Inferior parietal cortex (tissue), 1 donor: Measurements from ENCODE around the gene YIF1A.

Source experiments
- DNase-seq: peaks from one replicate; pipeline ENCODE4 v3.0.0-alpha.2; 2016; ENCODE audit errors: extremely low spot score

Gene YIF1A

DNA sequence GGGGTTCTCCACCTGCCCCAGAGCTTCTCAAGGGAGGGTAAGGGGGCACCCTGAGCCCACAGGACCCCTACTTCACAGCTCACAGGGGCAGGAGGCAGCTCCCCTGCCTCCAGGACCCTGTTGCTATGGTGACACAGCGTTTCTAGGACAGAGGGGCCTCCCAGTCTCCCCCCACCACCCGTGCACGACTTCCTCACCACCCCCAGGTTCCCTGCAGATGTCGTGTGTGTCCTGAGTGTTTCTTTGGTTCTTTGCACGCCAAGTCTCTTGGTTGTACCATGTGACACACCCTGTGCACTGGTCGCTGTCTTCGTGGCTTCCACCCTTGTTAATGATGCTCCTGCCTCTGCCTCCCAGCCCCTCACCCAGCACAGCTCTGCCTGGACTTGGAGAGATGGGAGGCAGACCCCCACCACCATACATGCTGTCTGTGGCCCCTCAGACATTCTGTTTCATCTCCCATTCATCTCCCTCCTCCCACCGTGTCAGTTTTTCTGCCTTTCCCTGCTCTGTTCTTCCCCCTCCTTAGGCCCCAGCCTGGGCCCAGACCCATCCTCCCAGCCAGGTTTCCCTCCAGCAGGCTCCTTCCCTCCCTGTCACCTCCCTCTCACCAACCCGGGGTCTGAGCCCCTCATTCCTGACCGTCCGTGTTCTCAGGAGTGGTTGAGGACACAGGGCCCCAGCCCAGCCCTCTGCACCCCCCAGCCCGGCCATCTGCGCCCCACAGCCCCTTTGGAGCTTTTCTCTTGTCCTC lies 45.0 kb downstream of the YIF1A start:
- DNase-seq: no peak

DNA sequence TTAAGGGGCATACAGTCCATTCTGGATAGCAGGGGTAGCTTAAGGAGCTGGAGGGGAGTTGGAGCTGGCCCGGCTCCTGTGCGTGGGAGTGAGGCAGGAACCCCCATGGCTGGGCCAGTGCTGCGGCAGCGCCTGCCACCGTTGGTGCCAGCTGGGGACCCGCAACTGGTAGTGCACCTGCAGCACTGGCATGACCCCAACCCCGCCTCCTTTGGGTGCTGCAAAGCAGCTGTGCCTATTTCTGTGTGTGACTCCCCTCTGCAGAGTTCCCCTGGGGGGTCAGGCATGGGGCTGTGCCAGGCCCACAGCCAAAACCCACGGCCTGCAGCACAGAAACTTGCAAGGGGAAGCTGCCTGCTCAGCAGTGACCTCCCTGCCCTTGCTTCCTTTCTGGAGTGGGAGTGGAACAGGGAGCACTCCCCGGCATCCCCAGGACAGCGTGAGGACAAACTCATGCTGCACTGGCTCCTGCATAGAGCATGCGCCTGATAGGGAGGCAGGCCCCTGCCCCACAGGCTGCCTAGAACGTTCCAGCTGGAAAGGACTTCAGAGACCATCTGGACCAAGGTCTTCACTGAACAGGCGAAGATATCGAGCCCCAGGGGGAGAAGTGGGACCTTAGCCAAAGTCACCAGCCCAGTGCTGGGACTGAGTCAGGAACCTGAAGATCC lies 46.7 kb downstream of the YIF1A start:
- no peak for DNase-seq

DNA sequence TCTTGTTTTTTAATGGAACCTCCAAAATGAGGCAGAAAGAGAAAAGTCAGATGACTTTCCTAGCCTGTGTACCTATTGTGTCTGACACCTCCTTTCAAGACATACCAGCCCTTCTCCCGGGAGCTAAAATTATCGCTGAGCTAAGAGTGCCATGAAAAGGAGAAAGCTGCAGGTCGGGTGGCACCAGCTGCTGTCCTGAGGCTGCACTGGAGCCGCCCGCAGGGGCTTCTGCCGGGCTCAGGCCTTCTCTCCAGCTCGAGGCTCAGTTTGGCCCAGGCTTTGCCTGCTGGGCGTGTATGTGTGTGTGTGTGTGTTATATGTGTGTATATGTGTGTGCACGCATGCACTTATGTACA lies 48.2 kb downstream of the YIF1A start:
- no peak for DNase-seq

DNA sequence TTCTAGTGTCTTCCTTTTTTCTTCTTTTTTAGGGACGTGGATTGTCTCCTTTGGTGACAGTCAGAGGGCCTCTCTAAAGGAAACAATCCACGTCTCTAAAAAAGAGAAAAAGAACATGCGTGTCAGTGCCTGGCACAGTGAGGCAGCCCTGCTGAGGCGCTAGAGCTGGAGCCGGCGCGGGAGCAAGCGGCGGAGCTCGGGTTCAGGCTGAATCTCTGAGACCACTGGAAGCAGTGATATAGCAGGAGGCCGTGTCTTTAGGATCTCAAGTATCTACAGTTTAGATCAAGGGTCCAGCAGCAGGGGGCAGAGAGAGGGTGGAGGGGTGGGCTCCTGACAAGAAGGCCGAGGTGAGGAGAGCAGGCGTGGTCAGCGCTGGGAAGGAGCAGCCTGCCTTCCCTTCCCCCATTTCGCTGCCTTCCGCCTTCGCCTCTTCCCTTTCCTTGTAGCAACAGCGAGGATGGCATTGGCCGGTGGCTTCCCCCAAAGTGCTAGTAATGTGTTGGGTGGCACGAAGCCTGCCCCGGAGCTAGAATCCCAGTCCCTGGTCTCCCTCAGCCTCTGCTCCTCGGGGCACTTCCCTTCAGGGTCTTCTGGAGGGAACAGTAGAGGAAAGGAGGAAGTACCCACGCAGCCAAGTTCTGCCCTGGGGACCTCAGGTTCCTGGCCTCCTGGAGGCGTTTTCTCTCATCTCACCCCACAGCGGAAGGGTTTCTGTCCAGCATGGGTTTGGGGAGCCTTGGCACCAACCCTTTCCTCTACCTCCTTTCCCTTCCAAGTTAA lies 48.8 kb downstream of the YIF1A start:
- no peak for DNase-seq

DNA sequence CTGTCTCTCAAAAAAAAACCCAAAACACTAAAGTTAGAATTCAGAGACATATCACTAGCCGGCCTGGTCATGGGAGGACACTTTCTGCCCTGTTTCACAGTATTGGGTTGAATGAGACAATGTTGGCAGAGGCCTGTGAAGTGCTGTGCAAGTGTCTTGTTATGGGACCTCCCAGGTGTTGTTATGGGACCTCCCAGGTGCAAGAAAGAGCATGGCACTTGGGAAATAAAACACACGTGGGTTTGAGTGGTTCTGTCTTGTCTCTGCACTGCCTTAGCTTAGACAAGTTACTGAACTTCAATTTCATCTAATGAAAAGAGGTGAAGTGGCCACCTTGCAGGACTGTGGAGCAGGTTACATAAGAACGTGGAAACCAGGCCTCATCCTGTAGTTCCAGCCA lies 49.4 kb downstream of the YIF1A start:
- no peak for DNase-seq

DNA sequence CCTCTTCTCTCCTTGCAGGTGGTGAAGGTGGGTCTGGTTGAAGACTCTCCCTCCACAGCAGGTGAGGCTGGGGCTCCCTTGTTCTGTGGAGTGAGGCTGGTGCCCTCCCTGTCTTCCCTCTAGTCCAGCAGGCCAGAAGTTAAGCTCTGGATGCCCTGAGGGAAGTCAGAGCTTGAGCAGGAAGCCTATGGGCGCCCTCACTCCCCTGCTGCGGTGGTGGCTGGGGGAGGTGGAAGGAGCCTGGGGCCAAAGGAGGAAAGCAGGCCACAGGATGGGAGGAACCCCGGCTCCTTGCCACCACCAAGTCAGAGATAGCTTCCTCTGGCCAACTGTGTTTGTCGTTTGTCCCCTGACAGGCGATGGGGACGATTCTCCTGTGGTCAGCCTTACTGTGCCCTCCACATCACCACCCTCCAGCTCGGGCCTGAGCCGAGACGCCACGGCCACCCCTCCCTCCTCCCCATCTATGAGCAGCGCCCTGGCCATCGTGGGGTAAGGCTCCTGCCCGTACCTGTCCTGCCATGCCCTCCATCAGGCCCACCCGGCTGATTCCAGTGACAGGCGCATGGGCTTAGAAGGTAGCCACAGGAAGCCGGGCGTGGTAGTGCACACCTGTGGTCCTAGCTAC lies 50.0 kb downstream of the YIF1A start:
- no peak for DNase-seq

DNA sequence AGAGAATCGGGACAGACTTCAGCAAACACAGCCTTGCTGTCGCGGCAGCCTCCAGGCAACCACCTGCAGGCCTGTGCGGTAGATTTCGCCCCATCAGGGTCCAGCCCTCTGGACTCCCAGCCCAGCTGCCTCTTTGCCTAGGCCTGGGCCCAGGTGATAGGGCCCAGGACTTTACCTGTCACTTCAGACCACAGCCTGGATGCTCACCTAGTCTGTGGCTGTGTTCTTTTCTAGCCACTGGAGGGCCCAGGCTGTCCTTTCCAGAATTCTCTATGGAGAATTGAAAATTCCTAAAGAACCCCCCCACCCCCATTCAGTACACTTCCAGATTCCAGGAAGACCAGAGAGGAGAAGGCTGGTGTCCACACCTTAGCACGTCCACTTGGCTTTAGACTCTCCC lies 51.1 kb downstream of the YIF1A start:
- no peak for DNase-seq

DNA sequence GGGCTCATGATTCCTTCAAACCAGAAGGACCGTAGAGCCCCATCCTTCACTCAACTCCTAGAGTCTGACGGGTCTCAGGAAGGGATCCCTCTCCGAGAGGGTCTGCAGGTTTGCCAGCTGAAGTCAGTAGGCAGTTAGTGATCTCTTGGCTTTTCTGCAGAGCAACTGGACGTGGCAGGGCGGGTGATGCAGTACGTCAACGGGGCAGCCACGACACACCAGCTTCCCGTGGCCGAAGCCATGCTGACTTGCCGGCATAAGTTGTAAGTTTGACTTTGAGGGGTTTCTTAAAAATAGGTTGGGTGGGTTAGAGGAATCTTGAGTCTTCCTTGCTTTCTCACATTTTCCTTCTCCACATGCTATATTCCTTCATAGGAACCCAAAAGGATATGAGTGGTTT lies 53.8 kb downstream of the YIF1A start:
- no peak for DNase-seq
